GM18870 (cell line): ENCODE data around the gene ATG9A.
"Not testable (repeated sequence)": the region's sequence is repeated elsewhere in the genome, so short reads cannot be mapped to it uniquely, and the experiment has no call there.

ENCODE experiments used
- ATAC-seq: cut with Tn5 transposase; IDR thresholded peaks from one replicate; pipeline ENCODE4 v1.9.1; 2021; ENCODE audit warnings: moderate library complexity; ENCODE audit not compliant: unreplicated experiment

Gene ATG9A

DNA sequence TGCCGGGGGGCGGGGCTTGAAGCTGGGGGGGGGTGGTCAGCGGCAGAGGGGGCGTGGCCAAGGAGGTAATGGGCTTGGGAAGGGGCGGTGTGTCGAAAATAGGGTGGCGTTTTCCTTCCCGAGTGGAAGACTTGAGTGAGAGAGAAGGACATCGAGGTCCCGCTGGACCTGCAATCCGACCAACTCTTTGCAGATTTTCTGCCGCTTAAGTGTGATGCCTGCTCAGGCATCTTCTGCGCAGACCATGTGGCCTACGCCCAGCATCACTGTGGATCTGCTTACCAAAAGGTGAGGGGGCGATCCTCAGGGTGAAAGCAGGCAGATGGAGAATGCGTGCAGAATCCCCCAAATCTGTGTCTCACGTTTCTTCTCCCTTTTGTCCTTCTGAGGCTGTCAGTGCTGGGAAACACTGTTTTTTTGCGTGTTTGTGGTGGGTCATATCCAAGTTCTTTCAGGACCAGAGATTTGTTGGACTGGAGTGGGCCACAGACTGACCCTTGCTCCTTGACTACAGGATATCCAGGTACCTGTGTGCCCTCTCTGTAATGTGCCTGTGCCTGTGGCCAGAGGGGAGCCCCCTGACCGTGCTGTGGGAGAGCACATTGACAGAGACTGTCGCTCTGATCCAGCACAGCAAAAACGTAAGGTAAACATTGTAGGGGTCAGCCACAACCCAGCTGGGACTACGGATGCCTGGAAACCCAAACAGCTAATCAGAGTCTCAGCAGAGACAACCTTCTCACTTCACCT is 22.1 kb downstream of the ATG9A start:
- no peak for ATAC-seq

- ATAC-seq, result peak; percentile 81
Measured at GRCh38 chr2:219206328-219207133, 22.9 kb downstream of the ATG9A start, which contains the start of gene ZFAND2B. Gene ZFAND2B, plus strand, starts transcription at chr2:219206782. Its CDS starts 206 bp downstream, at chr2:219206988.

- no peak for ATAC-seq
Measured at GRCh38 chr2:219205981-219206327, 23.5 kb downstream of the ATG9A start.

DNA sequence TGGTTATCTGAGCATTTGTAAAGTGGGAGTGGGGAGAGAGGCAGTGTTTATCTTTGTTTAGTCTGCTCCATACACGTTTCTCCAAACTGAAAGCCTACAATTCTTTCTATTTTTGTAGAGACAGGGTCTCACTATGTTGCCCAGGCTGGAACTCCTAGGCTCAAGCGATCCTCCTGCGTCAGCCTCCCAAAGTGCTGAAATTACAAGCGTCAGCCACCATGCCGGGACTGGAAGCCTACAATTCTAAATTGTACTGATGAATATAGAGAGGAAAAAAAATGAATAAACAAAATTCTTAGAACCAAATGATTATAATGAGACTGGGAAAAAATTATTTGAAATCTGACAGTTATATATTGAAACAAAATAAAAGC is 24.3 kb downstream of the ATG9A start:
- ATAC-seq, result no peak

- no peak for ATAC-seq
Measured at GRCh38 chr2:219204425-219205164, 24.8 kb downstream of the ATG9A start.

GRCh38 chr2:219201331-219201730 is 28.1 kb downstream of the ATG9A start:
- not testable (repeated sequence) for ATAC-seq

GRCh38 chr2:219200502-219201326 is 28.7 kb downstream of the ATG9A start:
- ATAC-seq, result not testable (repeated sequence)

- ATAC-seq, result no peak
Measured at GRCh38 chr2:219199470-219200211, 29.8 kb downstream of the ATG9A start.

- no peak for ATAC-seq
Measured at GRCh38 chr2:219198974-219199373, 30.5 kb downstream of the ATG9A start.

- ATAC-seq, result no peak
Measured at GRCh38 chr2:219197388-219197787, 32.0 kb downstream of the ATG9A start.

DNA sequence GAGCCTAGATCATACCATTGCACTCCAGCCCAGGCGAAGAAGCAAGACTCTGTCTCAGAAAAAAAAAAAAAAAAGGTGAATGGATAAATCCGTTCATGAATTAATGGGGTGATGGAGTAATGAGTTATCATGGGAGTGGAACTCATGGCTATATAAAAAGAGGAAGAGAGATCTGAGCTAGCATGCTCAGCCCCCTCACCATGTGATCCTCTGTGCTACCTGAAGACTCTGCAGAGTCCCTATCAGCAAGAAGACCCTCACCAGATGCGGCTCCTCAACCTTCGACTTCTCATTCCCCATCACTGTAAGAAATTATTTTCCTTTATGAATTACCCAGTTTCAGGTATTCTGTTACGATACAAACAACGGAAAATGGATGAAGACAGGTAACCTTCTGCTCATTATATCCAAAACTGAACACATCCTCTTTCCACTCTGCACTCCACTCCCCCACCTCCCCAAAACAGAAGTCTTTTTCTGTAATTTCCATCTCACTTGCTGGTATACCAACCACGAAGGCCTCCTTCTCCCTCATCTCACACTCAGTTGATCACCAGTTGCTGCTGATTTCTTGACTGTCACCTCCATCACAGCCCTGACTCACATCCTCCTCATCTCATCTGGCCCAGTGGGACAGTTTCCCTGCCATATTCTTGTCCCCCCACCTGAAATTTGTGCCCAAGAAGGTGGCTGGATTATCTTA is 42.5 kb downstream of the ATG9A start:
- ATAC-seq, result no peak

- ATAC-seq, result no peak
Measured at GRCh38 chr2:219184121-219184520, 45.3 kb downstream of the ATG9A start.

GRCh38 chr2:219183151-219183772 is 46.2 kb downstream of the ATG9A start:
- no peak for ATAC-seq

GRCh38 chr2:219182331-219183150 is 46.9 kb downstream of the ATG9A start:
- no peak for ATAC-seq

DNA sequence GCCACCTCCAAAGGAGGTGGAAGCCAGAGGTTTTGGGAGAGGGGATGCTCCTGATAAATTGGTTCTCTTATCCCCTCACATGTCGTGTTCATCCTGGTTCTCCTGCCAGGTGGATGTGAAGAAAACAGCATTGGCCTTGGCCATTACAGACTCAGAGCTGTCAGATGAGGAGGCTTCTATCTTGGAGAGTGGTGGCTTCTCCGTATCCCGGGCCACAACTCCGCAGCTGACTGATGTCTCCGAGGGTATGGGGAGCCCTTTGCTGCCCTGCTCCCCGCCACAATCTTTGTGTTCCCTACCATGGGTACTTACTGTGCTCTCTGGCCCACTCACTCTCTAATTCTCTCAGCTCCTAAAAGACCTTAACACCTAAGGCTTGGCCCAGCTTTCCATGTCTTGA is 47.9 kb downstream of the ATG9A start:
- no peak for ATAC-seq

GRCh38 chr2:219180961-219181360 is 48.5 kb downstream of the ATG9A start:
- ATAC-seq, result no peak

DNA sequence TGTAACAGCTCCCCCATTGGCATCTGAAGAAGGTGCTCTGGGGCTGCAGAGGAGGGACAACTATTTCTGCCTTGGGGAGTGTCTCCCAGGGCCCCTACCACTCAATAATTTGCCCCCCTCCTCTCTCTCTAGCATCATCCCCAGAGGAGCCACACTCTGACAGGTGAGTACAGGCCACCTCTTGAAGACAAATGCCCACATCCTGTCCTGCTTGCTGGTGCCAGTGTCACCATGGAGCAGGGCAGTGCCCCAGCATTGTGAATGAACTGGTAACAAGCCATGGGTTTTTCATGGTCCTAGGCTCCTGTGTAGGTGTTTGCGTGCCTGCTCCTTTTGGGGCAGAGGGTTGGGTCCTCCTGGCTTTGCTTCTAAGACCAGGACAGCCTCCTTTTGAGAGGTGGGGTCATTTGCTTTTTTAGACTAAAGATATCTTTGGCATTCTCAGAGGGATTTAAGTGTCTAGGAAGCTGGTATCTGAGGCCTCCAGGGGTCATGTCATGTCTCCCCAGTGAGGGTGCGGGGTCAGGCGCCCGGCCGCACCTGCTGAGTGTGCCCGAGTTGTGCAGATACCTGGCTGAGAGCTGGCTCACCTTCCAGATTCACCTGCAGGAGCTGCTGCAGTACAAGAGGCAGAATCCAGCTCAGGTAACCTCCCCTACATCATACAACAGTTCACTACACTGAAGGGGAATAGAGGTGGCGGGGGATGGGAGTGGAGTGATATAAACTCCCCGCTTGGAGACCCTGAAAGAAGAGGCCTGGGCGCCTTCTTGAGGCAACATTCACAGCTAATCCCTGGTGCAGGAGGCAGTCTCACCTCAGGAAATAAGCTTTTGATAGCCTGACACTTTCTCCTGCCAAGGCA is 49.6 kb downstream of the ATG9A start:
- no peak for ATAC-seq
